Coronary artery (tissue), 2 donors: ENCODE measurements around the gene DHX30.

Experiments used
- DNase-seq: peaks from one replicate; pipeline ENCODE4 v3.0.0-alpha.2; 2017; ENCODE audit warnings: low spot score
- H3K27ac ChIP-seq, 2 donors: fragments of 200-600 bp; sonication (generic); one replicate each; pipeline ENCODE4 v1.5.1; 2016 to 2019
- H3K4me3 ChIP-seq: fragments of 200-600 bp; sonication (generic); 2 replicates; pipeline ENCODE4 v1.5.1; 2016; ENCODE audit warnings: mild to moderate bottlenecking, moderate library complexity
- TF ChIP-seq, protein P1 (sequence below): fragments of 200-600 bp; sonication (generic); IDR thresholded peaks from one replicate; pipeline ENCODE4 v1.5.1; 2019; ENCODE audit warnings: antibody characterized with exemption

DHX30 gene

DNA sequence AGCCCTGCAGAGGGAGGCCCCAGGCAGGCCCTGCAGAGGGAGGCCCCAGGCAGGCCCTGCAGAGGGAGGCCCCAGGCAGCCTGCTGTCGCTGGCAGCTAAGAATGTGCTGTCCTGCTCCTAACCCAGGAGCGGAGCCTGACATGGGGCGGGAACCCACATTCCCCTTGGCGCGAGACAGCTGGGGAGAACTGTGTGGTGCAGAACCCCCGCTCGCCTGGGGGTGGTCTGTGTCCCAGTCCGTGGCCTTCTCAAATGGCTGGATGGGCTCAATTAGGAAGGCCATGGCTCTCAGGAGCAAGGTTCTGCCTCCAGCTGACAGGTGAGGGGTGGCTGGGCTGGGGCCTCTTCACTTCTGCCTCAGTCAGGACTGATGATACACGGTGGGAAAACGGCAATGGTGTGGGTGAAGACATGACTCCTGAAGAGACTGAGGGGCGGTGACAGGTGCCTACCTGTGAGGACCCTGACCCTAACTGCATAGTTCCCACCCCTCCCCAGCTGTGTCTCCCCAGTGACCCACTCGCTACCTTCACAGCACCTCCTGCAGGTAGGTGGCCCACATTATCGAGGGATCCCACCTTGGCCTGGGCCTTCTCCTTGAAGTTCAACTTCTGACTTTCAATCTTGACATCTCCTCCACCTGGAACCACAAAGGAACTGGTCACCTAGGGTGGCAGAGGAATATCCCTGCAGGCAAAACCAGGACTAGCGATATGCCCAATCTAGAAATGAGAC is 52.0 kb downstream of the DHX30 start:
- no peak for DNase-seq

DNA sequence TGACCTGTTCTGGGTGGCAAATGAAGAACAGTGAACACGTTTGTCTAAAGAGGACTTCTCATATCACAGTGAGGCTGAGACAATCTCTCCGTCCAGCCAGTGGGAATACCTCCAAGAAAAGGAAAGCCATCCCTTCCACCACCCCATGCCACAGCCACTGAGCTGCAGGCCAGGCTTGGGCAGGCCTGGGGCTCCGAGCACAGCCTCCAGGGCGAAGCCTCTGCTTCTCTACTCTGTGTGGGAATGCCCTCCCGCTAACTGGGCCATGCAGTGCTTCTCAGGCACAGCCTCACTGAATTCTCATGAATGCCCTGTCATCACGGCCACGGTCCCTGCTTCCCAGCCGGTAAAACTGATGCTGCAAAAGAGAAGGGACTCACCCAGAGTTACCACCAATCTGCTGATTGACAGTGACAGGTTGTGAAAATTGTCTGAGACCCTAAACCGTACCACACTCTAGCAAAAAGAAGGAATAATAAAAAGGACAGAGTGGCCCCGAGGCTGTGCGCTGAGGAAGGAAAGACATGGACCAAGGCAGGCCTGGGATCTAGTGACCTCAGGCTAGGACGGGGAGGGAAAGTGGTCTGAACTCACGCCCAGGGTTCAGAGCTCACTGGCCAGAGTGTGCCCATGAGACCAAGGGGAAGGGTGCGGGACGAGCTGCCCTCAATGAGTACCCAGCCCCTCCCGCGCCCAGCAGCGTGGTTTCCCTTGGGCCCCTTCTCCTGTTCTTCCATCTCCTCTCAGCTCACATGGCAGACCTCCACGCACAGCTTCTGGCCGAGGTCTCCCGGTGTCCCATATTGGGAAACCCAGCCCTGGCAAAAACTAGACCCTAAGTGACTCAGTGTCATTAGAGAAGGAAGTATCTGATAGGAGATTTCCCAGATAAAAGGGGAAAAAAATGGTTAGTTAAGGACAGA is 52.8 kb downstream of the DHX30 start:
- TF ChIP-seq, protein P1, sequence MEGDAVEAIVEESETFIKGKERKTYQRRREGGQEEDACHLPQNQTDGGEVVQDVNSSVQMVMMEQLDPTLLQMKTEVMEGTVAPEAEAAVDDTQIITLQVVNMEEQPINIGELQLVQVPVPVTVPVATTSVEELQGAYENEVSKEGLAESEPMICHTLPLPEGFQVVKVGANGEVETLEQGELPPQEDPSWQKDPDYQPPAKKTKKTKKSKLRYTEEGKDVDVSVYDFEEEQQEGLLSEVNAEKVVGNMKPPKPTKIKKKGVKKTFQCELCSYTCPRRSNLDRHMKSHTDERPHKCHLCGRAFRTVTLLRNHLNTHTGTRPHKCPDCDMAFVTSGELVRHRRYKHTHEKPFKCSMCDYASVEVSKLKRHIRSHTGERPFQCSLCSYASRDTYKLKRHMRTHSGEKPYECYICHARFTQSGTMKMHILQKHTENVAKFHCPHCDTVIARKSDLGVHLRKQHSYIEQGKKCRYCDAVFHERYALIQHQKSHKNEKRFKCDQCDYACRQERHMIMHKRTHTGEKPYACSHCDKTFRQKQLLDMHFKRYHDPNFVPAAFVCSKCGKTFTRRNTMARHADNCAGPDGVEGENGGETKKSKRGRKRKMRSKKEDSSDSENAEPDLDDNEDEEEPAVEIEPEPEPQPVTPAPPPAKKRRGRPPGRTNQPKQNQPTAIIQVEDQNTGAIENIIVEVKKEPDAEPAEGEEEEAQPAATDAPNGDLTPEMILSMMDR: no peak
- no peak overlapping the region for H3K27ac ChIP-seq
- no peak for DNase-seq
- no peak overlapping the region for H3K4me3 ChIP-seq

More for the DNA sequence above, 52.0 kb downstream of the DHX30 start:
- Histone ChIP-seq H3K4me3 (no peak overlapping the region), H3K27ac (no peak overlapping the region)
- TF ChIP-seq, protein P1: no peak

DNA sequence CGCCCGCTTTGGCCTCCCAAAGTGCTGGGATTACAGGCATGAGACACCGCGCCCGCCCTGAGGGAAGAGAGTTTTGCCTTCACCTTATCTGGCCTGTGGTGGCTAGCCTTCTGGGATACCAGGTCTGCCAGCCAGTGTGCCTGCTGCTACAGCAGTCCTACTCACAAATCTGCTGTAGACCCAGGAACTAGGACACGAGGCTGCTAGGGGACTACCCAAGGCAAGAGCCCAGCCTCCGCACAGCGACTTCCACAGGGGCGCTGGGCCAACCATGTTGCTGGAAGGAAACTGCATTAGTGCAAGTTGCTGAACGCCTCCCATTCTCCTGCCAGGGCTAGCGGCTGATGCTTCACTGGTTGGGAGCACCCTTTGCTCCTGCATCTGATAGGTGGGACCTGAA is 53.7 kb downstream of the DHX30 start:
- Histone ChIP-seq H3K27ac (no peak overlapping the region), H3K4me3 (no peak overlapping the region)
- TF ChIP-seq, protein P1: no peak
- no peak for DNase-seq

DNA sequence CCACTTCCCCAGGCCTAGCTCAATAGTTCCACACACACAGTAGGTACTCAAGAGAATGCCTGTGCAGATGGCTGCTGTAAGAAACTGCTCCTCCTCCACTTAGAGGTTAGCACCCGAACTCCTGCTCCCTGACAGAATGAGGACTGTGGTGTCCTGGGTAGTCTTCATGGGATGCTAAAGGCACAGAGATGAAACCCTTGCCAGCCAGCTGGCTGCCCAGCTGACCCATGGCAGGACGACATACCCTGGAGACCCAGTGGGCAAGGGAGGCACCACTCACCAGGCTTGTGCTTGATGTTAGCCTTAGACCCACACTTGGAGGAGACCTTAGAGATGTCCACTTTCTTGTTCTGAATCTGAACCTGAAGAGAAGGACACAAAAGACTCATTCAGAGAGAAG is 54.2 kb downstream of the DHX30 start:
- H3K4me3 ChIP-seq: no peak overlapping the region
- TF ChIP-seq, protein P1: no peak
- H3K27ac ChIP-seq: no peak overlapping the region
- no peak for DNase-seq

DNA sequence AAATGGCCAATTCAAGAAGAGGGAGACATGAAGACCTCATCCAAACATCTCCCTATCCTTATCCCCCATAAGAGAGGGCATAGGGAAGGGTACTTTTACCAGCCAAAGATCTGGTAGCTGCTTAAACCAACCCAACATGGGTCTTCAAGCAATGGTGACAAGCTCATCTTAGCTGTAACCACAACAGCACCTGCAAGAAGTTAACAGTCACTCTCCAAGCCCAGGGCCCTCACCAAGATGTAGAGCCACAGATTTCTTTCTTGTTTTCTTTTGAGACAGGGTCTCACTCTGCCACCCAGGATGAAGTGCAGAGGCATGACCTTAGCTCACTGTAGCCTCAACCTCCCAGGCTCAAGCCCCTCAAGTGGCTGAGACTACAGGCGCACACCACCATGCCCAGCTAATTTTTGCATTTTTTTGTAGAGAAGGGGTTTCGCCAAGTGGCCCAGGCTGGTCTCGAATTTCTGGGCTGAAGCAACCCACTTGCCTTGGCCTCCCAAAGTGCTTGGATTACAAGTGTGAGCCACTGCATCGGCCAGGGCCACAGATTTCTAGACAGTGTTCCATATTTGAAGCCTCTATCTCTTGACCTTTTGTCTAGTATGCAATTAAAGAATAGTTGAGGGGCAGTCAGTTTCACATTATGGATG is 57.1 kb downstream of the DHX30 start:
- DNase-seq: no peak
- no peak overlapping the region for H3K27ac ChIP-seq
- H3K4me3 ChIP-seq: no peak overlapping the region
- TF ChIP-seq, protein P1: no peak

DNA sequence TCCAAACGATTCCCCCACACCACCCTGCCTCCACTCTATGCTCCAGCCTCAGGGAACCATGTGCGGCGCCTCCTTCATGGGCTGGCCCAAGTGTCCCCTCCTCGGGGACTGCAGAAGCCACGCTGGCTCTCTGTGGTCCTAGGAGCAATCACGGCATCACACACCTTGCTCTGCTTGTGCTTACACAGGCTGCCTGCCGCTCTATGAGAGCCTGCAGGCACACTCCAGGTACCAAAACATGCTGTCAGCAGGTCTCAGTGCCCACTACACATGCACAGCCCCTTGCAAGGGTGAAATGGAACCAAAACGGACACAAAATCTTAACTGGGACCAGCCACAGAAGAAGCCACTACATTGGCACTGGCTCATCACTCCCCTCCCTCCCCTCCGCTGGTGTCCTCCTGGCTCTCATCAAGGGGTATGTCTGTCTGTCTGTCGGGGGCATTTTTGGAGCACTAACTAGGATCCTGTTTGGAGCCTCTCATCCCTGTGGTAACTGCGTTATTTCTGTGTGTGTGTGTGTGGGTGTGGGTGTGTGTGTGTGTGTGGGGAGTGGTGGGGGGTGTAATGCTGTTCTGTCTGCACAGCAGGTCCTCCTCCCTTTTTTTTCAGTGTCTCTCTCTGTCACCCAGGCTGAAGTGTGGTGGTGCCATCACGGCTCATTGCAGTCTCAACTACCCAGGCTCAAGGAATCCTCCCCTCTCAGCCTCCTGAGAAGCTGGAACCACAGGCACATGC is 60.6 kb downstream of the DHX30 start:
- no peak for DNase-seq

More for the DNA sequence above, 60.6 kb downstream of the DHX30 start:
- Histone ChIP-seq H3K27ac (no peak overlapping the region), H3K4me3 (no peak overlapping the region)
- TF ChIP-seq, protein P1: no peak
